Fibroblast of the aortic adventitia (primary cell): Measurements from ENCODE around the gene ITGA6. TPM values are rescaled to one million over a fixed set of nuclear protein-coding genes. Genes with fewer than 3 reads are reported as not detected.
A peak's percentile ranks its signal among the peaks of the same experiment; 100 is the strongest.

Experiments
- DNase-seq: peaks from one replicate; pipeline ENCODE4 v3.0.0-alpha.2; 2010; ENCODE audit warnings: low read depth
- H3K4me3 ChIP-seq: 2 replicates; pipeline ENCODE4 v1.5.1; 2011; ENCODE audit warnings: low read depth, mild to moderate bottlenecking, control low read depth, low read length, moderate library complexity
- CTCF ChIP-seq: IDR thresholded peaks from 2 replicates; pipeline ENCODE4 v1.5.1; 2011; ENCODE audit warnings: mild to moderate bottlenecking, low read length, control low read depth, inconsistent platforms; ENCODE audit not compliant: insufficient read depth
- total RNA-seq: library from RNA; depleted of rRNA; stranded (reverse); fragments of >200 nt; gene quantifications from 2 replicates; pipeline ENCODE4 v1.2.3, GENCODE V29; 2012; ENCODE audit warnings: low replicate concordance

Gene ITGA6
- total RNA-seq, 1 donor, result 29.1 TPM

DNA sequence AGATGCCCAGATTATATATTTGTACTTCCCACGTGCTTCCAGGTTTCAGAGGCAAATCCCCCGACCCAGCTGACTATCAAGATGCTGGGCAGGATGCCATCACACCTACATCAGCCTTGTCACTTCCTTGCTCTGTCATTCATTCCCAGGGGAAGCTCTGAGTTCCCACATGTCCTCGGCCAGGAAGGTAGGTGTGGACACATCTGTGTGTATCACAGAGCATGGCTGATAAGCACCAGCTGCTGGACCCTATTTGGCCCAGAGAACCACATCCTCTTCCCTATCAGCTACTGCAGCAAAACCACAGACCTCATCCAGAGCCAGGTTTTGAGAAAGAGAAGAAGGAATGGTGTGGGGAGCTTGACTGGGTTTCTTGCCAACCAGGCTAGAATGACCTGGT is 31.9 kb upstream of the ITGA6 start:
- DNase-seq, result peak; percentile 55
- H3K4me3 ChIP-seq, result no peak overlapping the region
- no peak for TF ChIP-seq CTCF

- DNase-seq, result peak; percentile 57
- H3K4me3 ChIP-seq, result no peak overlapping the region
- TF ChIP-seq CTCF, result no peak
These were observed 30.1 kb upstream of the ITGA6 start for GRCh38 chr2:172397148-172397834.

GRCh38 chr2:172398440-172398839 is 28.9 kb upstream of the ITGA6 start:
- no peak for DNase-seq
- H3K4me3 ChIP-seq, result no peak overlapping the region
- no peak for TF ChIP-seq CTCF

GRCh38 chr2:172399765-172400164 is 27.6 kb upstream of the ITGA6 start:
- DNase-seq, result no peak
- H3K4me3 ChIP-seq, result no peak overlapping the region
- no peak for TF ChIP-seq CTCF

DNA sequence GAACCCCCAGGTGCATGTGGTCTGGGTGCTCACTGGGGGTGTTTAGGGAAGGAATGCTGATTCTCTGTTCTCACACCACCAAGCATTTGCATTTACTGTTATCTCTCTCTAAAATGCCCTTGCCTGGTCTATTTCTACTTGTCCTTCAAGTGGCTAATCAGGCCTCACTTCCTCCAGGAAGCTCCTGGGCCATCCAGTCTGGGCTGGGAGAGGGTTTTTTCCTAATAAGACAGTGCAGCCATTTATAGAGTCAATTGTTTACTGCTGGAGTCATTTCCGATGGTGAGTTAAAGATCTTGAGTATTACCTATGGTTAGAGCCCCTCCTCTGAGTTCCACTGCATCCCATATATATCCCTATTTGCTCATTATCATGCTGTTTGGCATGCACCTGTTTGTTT is 25.2 kb upstream of the ITGA6 start:
- DNase-seq, result no peak
- no peak for TF ChIP-seq CTCF
- H3K4me3 ChIP-seq, result no peak overlapping the region

GRCh38 chr2:172403402-172403801 is 24.0 kb upstream of the ITGA6 start:
- H3K4me3 ChIP-seq, result no peak overlapping the region
- no peak for TF ChIP-seq CTCF
- DNase-seq, result no peak
